Fibroblast of mammary gland (primary cell): ENCODE data around the gene CDH5.

Source experiments
- DNase-seq: peaks from one replicate; pipeline ENCODE4 v3.0.0-alpha.2; 2010; ENCODE audit warnings: low read depth
- H3K4me3 ChIP-seq: 2 replicates; pipeline ENCODE4 v1.5.1; 2011; ENCODE audit warnings: low read depth, mild to moderate bottlenecking, low read length, moderate library complexity; ENCODE audit not compliant: control insufficient read depth
- CTCF ChIP-seq: conservative IDR thresholded peaks from 2 replicates; pipeline ENCODE4 v1.5.1; 2011; ENCODE audit warnings: low read depth, low read length, inconsistent platforms; ENCODE audit not compliant: control insufficient read depth, insufficient read depth

CDH5 gene

GRCh38 chr16:66435896-66436295 lies 69.4 kb downstream of the CDH5 start:
- no peak overlapping the region for H3K4me3 ChIP-seq
- no peak for TF ChIP-seq CTCF
- no peak for DNase-seq

- TF ChIP-seq CTCF, result no peak
- DNase-seq, result no peak
- no peak overlapping the region for H3K4me3 ChIP-seq
Measured at GRCh38 chr16:66437391-66437945, 71.0 kb downstream of the CDH5 start.

- H3K4me3 ChIP-seq, result no peak overlapping the region
- TF ChIP-seq CTCF, result no peak
- no peak for DNase-seq
Measured at GRCh38 chr16:66438536-66438935, 72.0 kb downstream of the CDH5 start.

- no peak for DNase-seq
- H3K4me3 ChIP-seq, result no peak overlapping the region
- no peak for TF ChIP-seq CTCF
Measured at GRCh38 chr16:66439051-66439730, 72.7 kb downstream of the CDH5 start.

- H3K4me3 ChIP-seq, result no peak overlapping the region
- no peak for DNase-seq
- no peak for TF ChIP-seq CTCF
Measured at GRCh38 chr16:66440271-66440802, 73.8 kb downstream of the CDH5 start.

- no peak for DNase-seq
- TF ChIP-seq CTCF, result no peak
- H3K4me3 ChIP-seq, result no peak overlapping the region
Measured at GRCh38 chr16:66440970-66441369, 74.5 kb downstream of the CDH5 start.
